BLaER1 (cell line): Measurements from ENCODE around the gene POLDIP3.
"Not testable (repeated sequence)": the region's sequence is repeated elsewhere in the genome, so short reads cannot be mapped to it uniquely, and the experiment has no call there.

Experiments used
- H3K27ac ChIP-seq: shearing (Covaris generic); formaldehyde crosslinking; 2 replicates; pipeline ENCODE4 v1.8.1; 2022
- H3K27me3 ChIP-seq: shearing (Covaris generic); formaldehyde crosslinking; 2 replicates; pipeline ENCODE4 v1.8.1; 2022
- H3K36me3 ChIP-seq: shearing (Covaris generic); formaldehyde crosslinking; 2 replicates; pipeline ENCODE4 v1.8.1; 2022
- H3K4me1 ChIP-seq: shearing (Covaris generic); formaldehyde crosslinking; 2 replicates; pipeline ENCODE4 v1.8.1; 2022
- H3K4me2 ChIP-seq: shearing (Covaris generic); formaldehyde crosslinking; 2 replicates; pipeline ENCODE4 v1.8.1; 2022
- H3K4me3 ChIP-seq: shearing (Covaris generic); formaldehyde crosslinking; 2 replicates; pipeline ENCODE4 v1.8.1; 2022
- H3K9ac ChIP-seq: shearing (Covaris generic); formaldehyde crosslinking; 2 replicates; pipeline ENCODE4 v1.8.1; 2022
- H3K9me3 ChIP-seq: shearing (Covaris generic); formaldehyde crosslinking; 2 replicates; pipeline ENCODE4 v1.8.1; 2022
- H4K20me1 ChIP-seq: shearing (Covaris generic); formaldehyde crosslinking; 2 replicates; pipeline ENCODE4 v1.8.1; 2022
- Cebpa-rat ChIP-seq: shearing (Covaris generic); IDR thresholded peaks from 2 replicates; pipeline ENCODE4 v1.8.1; 2022

The POLDIP3 gene

DNA sequence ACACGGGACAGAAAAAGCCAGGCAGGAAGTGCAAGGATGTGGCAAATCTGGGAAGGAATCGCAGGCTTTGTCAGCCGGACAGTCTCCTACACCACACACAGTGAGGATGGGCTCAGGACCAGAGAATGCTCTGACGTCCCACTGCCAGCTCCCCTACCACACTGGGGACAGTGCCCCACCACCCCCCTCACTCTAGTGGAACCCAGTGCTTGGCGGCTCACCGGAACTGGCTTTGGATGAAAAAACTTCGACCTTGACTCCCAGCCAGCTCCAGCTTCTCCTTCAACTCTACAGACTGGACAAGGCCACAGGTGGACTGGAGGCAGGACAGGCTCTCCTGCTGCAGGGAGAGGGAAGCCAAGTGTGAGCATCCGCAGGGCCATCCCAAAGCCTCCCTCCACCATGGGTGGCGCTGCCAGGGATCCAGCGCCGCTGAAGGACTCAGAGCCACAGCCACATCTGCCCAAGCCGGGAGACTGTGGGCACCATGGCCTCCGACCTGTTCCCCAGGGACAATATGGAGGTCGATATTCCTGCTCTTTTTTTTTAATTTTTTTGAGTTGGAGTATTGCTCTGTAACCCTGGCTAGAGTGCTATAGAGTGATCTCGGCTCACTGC, 37.0 kb downstream of the POLDIP3 start:
- no peaks in the 10 kb centered on the region for H3K27me3 ChIP-seq
- no peak overlapping the region for H3K27ac ChIP-seq
- no peak for TF ChIP-seq Cebpa-rat
- H3K4me2 ChIP-seq: no peak overlapping the region
- peaks cover 37% of the 10 kb centered on the region for H4K20me1 ChIP-seq
- peaks cover 67% of the 10 kb centered on the region for H3K36me3 ChIP-seq
- H3K4me1 ChIP-seq: peaks cover 16% of the 10 kb centered on the region
- H3K9me3 ChIP-seq: no peaks in the 10 kb centered on the region
- no peak overlapping the region for H3K4me3 ChIP-seq
- H3K9ac ChIP-seq: no peak overlapping the region

DNA sequence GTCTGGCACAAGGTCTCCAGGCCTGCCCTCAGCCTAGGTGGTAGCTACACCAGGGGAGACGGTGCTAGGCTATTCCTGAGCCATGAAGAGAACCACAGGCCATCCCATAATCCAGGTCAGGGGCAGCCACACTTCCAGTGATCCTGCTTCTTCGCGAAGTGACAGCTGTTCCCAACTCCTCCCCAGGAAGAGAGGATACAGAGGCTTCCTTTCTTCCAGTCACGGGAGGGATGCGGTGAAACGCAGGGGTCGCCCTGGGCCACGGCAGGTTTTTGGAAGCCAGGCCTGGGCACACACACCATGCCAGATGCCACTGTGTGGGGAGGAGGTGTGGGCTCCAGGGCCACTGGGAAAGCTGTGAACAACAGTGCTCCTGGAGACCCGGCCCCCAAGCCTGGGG, 37.5 kb downstream of the POLDIP3 start:
- not testable (repeated sequence) for H3K27me3 ChIP-seq
- H3K36me3 ChIP-seq: peaks cover 71% of the 10 kb centered on the region

DNA sequence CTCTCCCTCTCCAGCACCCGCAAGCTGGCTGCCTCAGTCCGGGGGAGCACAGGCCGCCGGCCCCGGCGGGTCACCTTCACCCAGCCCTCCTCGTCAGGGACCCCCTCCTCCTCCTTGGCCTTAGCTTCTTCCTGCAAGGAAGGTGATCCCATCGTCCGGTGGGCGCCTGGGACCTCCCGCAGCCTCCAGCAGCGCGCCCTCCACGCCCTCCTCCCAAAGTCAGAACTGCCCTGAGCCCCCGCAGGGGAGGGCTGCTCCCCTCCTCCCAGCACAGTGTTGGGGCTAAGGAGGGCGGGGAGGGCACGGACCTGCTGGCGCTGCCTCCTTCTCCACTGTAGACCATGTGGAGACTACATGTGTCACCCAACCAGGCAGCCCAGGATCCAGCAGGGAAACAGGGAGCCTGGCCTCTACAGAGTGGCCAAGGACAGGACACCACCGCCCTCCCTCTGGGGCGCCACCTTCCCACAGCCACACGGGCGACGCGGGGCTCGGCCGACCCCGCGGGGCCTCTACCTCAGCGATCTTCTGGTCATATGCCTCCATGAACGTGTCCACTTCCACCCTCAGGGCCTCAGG, 38.6 kb downstream of the POLDIP3 start:
- Histone ChIP-seq H3K36me3 (peaks cover 80% of the 10 kb centered on the region), H4K20me1 (peaks cover 45% of the 10 kb centered on the region), H3K4me1 (peaks cover 10% of the 10 kb centered on the region; the same call in 1 of the 2 replicates)
- H3K9me3 ChIP-seq, H3K27me3 ChIP-seq, H3K4me3 ChIP-seq, H3K4me2 ChIP-seq, H3K9ac ChIP-seq, H3K27ac ChIP-seq: not testable (repeated sequence)

More for the DNA sequence above, 37.5 kb downstream of the POLDIP3 start:
- Histone ChIP-seq H4K20me1 (peaks cover 43% of the 10 kb centered on the region), H3K4me1 (peaks cover 12% of the 10 kb centered on the region)
- not testable (repeated sequence) for H3K9ac ChIP-seq, H3K4me2 ChIP-seq, H3K27ac ChIP-seq, H3K9me3 ChIP-seq, H3K4me3 ChIP-seq

DNA sequence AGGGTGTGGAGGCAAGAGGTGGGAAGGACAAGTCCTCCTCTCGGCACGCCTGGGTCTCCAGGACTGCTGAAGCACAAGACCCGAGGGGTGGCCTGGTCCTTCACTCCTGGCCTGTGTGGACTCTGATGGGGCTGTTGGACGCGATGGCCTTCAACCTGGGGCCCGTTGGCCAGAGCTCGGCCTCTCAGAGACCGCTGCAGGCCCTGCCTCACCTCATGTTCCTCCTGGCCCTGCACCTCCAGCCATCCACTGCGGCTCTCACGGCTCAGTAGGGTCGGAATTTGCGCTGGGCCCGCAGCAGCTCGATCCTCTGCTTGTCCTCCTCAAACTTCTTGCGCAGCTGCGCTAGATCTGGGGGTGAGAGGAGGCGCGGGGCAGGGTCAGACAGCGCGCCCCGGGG, 40.2 kb downstream of the POLDIP3 start:
- H3K4me1 ChIP-seq, H3K9ac ChIP-seq, H3K4me2 ChIP-seq, H3K4me3 ChIP-seq, H3K9me3 ChIP-seq, H3K27me3 ChIP-seq, H3K27ac ChIP-seq: not testable (repeated sequence)
- Histone ChIP-seq H3K36me3 (peaks cover 89% of the 10 kb centered on the region), H4K20me1 (peaks cover 38% of the 10 kb centered on the region)

DNA sequence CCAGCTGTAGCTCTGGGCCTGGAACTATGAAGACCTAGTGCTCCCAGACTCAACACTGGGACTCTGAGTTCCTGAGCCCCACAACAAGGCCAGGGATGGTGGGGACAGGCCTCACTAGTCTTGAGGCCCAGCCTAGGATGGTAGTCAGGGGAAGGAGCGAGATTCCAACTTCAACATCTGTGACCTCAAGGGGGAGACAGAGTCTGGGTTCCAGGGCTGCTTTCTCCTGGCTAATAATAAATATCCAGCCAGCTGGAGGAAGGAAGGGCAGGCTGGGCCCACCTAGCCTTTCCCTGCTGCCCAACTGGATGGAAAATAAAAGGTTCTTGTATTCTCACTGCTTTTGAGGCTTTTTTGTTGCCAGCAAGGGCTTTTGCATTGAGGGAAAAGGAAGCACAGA, 40.6 kb downstream of the POLDIP3 start:
- H3K9me3 ChIP-seq, H3K4me2 ChIP-seq, H3K27me3 ChIP-seq, H3K4me1 ChIP-seq, H3K27ac ChIP-seq, H3K9ac ChIP-seq, H3K4me3 ChIP-seq: not testable (repeated sequence)
- Histone ChIP-seq H3K36me3 (peaks cover 89% of the 10 kb centered on the region), H4K20me1 (peaks cover 35% of the 10 kb centered on the region)

DNA sequence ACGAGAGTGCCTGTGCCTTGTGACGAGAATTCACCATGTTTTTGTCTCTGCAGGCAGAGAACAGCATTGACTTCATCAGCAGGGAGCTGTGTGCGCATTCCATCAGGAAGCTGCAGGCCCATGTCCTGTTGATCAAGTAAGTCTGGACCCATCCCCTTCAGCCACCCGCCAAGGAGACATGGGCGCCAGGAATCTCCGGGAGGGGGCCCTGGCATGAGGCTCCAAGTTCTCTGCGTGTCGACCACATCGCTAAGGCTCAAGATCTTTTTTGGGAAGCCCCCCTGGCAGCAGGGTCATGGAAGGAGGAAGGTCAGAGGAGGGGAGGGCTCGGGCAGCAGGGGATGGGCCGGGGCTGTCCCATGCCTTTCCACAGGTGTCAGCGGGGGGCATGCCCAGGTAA, 43.6 kb downstream of the POLDIP3 start:
- H4K20me1 ChIP-seq: peaks cover 19% of the 10 kb centered on the region
- not testable (repeated sequence) for H3K4me3 ChIP-seq, H3K4me2 ChIP-seq, H3K9ac ChIP-seq, H3K27ac ChIP-seq, H3K9me3 ChIP-seq, H3K27me3 ChIP-seq, H3K4me1 ChIP-seq
- peaks cover 75% of the 10 kb centered on the region for H3K36me3 ChIP-seq

DNA sequence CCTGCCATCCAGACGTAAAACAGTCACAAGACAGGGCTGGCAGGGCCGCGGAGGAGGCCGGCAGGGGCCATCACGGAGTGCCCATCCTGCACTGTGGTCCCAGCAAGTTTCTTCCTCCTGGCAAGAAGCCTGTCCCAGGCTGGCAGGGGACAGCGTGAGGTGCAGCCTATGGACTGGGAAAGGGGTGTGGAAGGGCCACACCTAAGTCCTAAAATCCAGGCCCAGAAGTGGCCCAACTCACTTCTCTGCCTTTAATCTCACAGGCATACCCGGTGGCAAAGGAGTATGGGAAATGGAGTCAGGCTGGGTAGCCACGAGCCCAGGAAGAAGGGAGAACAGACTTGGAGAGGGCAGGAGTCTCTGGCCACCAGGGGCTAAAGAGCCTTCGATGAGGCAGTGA, 44.1 kb downstream of the POLDIP3 start:
- peaks cover 19% of the 10 kb centered on the region for H4K20me1 ChIP-seq
- H3K4me2 ChIP-seq, H3K4me3 ChIP-seq, H3K4me1 ChIP-seq, H3K9me3 ChIP-seq, H3K9ac ChIP-seq, H3K27ac ChIP-seq, H3K27me3 ChIP-seq: not testable (repeated sequence)
- H3K36me3 ChIP-seq: peaks cover 75% of the 10 kb centered on the region

DNA sequence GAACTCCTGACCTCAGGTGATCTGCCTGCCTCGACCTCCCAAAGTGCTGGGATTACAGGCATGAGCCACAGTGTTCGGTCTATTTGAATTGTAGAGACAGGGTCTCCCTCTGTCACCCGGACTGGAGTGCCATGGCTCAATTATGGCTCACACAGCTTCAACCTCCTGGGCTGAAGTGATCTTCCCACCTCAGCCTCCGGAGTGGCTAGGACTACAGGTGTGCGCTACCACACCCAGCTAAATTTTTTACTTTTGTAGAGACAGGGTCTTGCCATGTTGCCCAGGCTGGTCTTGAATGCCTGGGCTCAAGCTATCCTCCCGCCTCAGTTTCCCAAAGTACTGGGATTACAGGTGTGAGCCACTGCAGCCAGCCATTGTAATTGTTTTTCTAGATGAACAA, 46.7 kb downstream of the POLDIP3 start:
- H3K4me2 ChIP-seq, H3K27me3 ChIP-seq, H4K20me1 ChIP-seq, H3K27ac ChIP-seq, H3K4me3 ChIP-seq, H3K9ac ChIP-seq, H3K4me1 ChIP-seq, H3K9me3 ChIP-seq: not testable (repeated sequence)
- peaks cover 66% of the 10 kb centered on the region for H3K36me3 ChIP-seq

DNA sequence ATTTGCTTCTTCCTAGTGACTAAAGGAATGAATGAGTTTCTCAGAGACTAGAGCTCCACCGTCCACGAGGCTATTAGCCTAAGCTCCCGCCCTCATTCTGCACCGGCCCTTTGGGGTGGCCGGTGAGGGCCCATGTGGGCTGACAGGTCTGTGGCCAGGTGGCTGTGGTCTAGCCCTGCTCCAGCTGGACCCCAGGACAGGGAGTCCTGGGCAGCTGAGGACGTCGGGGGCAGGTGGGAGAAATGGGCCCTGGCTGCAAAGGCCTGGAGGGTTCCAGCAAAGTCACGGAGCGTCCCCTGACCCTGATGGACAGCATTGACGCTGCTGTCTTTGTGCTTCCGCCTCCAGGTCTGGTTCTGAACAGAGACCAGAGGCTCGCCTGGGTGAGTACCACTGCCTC, 48.7 kb downstream of the POLDIP3 start:
- Histone ChIP-seq H3K9me3 (peaks cover 10% of the 10 kb centered on the region; the same call in 1 of the 2 replicates), H3K4me1 (peaks cover 28% of the 10 kb centered on the region), H4K20me1 (0 out of 2 replicates have a peak, but pooled peaks cover under 1% of the 10 kb centered on the region), H3K9ac (no peak overlapping the region), H3K36me3 (peaks cover 47% of the 10 kb centered on the region), H3K27me3 (no peaks in the 10 kb centered on the region), H3K27ac (no peak overlapping the region), H3K4me3 (no peak overlapping the region), H3K4me2 (no peak overlapping the region)
- no peak for TF ChIP-seq Cebpa-rat

DNA sequence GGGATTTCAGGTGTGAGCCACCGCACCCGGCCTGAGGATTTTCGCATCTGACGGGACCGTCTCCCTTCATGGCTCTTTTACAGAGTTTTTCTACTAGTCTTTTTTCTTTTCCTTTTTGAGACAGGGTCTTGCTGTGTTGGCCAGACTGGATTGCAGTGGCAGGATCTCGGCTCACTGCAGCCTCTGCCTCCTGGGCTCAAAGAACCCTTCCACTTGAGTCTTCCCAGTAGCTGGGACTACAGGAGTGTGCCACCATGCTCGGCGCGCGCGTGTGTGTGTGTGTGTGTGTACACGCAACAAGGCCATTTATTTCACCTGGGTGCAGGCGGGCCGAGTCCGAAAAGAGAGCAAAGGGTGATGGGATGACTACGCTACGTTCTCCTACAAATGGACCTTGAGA, 50.0 kb downstream of the POLDIP3 start:
- Histone ChIP-seq H3K4me3 (no peak overlapping the region), H3K9ac (no peak overlapping the region), H3K36me3 (peaks cover 35% of the 10 kb centered on the region), H3K27me3 (no peaks in the 10 kb centered on the region), H4K20me1 (0 out of 2 replicates have a peak, but pooled peaks cover 11% of the 10 kb centered on the region), H3K4me2 (no peak overlapping the region), H3K9me3 (peaks cover 10% of the 10 kb centered on the region; the same call in 1 of the 2 replicates), H3K27ac (no peak overlapping the region), H3K4me1 (peaks cover 37% of the 10 kb centered on the region)
- TF ChIP-seq Cebpa-rat: no peak

DNA sequence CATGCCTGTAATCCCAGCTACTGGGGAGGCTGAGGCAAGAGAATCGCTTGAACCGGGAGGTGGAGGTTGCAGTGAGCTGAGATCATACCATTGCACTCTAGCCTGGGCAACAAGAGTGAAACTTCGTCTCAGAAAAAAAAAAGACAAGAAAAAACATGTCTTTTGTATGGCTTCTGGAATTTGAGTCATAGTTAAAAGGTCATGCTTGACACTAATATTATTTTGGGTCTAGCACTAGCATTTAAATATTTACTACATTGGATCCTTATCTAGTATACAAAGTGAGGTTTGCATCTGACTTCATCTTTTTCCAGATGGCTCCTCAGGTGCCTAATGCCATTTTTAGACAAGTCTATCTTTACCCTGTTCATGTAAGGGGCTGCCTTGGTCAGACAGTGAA, 50.7 kb downstream of the POLDIP3 start:
- H3K27ac ChIP-seq, H3K4me3 ChIP-seq: not testable (repeated sequence)
- H3K36me3 ChIP-seq: peaks cover 27% of the 10 kb centered on the region

More for the DNA sequence above, 50.7 kb downstream of the POLDIP3 start:
- H3K4me2 ChIP-seq, H3K9ac ChIP-seq, H3K9me3 ChIP-seq, H3K27me3 ChIP-seq: not testable (repeated sequence)
- Histone ChIP-seq H3K4me1 (peaks cover 37% of the 10 kb centered on the region), H4K20me1 (0 out of 2 replicates have a peak, but pooled peaks cover 11% of the 10 kb centered on the region)
